Neutrophil (primary cell): Measurements from ENCODE around the gene C5orf24.

Source experiments
- H3K27ac ChIP-seq: fragments of 200-600 bp; sonication (generic); 2 replicates; pipeline ENCODE4 v1.5.1; 2016; ENCODE audit warnings: mild to moderate bottlenecking, moderate library complexity
- H3K27me3 ChIP-seq: fragments of 200-600 bp; sonication (generic); 2 replicates; pipeline ENCODE4 v1.6.0; 2016; ENCODE audit warnings: mild to moderate bottlenecking
- H3K36me3 ChIP-seq: fragments of 200-600 bp; sonication (generic); 2 replicates; pipeline ENCODE4 v1.5.1; 2017
- H3K4me1 ChIP-seq, 2 experiments: fragments of 200-600 bp in 1 of 2; sonication (generic) in 1 of 2; 1 replicate in 1 of 2; 2 replicates in 1 of 2; pipeline versions ENCODE4 v1.5.1 to v1.6.1; 2013 to 2016; ENCODE audit warnings: low read depth in 1 of 2, low read length in 1 of 2, mild to moderate bottlenecking in 1 of 2, moderate library complexity in 1 of 2; ENCODE audit not compliant: control insufficient read depth in 1 of 2, insufficient read depth in 1 of 2
- H3K4me3 ChIP-seq, 2 experiments: fragments of 200-600 bp in 1 of 2; sonication (generic) in 1 of 2; 1 replicate in 1 of 2; 2 replicates in 1 of 2; pipeline ENCODE4 v1.5.1; 2013 to 2016; ENCODE audit warnings: low read depth in 1 of 2, low read length in 1 of 2, mild to moderate bottlenecking in 1 of 2, moderate library complexity in 1 of 2
- H3K9me3 ChIP-seq: fragments of 200-600 bp; sonication (generic); 2 replicates; pipeline ENCODE4 v1.5.1; 2016
- TF ChIP-seq, protein P1 (sequence below): fragments of 200-600 bp; sonication (generic); IDR thresholded peaks from 2 replicates; pipeline ENCODE4 v1.5.1; 2016; ENCODE audit warnings: antibody characterized with exemption

Gene C5orf24

GRCh38 chr5:134845852-134846640 is at the start of gene C5orf24:
Gene C5orf24 (plus strand): TSS chr5:134845968. CDS start chr5:134854901, 8,933 bp downstream.
- peak within 1 kb of the TSS; percentile 92 for H3K27ac ChIP-seq
- TF ChIP-seq, protein P1, sequence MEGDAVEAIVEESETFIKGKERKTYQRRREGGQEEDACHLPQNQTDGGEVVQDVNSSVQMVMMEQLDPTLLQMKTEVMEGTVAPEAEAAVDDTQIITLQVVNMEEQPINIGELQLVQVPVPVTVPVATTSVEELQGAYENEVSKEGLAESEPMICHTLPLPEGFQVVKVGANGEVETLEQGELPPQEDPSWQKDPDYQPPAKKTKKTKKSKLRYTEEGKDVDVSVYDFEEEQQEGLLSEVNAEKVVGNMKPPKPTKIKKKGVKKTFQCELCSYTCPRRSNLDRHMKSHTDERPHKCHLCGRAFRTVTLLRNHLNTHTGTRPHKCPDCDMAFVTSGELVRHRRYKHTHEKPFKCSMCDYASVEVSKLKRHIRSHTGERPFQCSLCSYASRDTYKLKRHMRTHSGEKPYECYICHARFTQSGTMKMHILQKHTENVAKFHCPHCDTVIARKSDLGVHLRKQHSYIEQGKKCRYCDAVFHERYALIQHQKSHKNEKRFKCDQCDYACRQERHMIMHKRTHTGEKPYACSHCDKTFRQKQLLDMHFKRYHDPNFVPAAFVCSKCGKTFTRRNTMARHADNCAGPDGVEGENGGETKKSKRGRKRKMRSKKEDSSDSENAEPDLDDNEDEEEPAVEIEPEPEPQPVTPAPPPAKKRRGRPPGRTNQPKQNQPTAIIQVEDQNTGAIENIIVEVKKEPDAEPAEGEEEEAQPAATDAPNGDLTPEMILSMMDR, result peak; percentile 17
- no peaks in the 10 kb centered on the region for H3K9me3 ChIP-seq
- no peaks in the 10 kb centered on the region for H3K27me3 ChIP-seq
- peak within 1 kb of the TSS; percentile 76 to 87 for H3K4me3 ChIP-seq
- H3K4me1 ChIP-seq, result peaks cover 16 to 18% of the 10 kb centered on the region in 2 experiments
- H3K36me3 ChIP-seq, result no peaks in the 10 kb centered on the region

GRCh38 chr5:134798468-134798867 is 47.3 kb upstream of the C5orf24 start:
- Histone ChIP-seq H3K4me3 (no peak overlapping the region), H3K4me1 (no peaks in the 10 kb centered on the region), H3K9me3 (no peaks in the 10 kb centered on the region), H3K36me3 (peaks cover 72% of the 10 kb centered on the region), H3K27ac (no peak overlapping the region), H3K27me3 (no peaks in the 10 kb centered on the region)
- TF ChIP-seq, protein P1, result no peak

DNA sequence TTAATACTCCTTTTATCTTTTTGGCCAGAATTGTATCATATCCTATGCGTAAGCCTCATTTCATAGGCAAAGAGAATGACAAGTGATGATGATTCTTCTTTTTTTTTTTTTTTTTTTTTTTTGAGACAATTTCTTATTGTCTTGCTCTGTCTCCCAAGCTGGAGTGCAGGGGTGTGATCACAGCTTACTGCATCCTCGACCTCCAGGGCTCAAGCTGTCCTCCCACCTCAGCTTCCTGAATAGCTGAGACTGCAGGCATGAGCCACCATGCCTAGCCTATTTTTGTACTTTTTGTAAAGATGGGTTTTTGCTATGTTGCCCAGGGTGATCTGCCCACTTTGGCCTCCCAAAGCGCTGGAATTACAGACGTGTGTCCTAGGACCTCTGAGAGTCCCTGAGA is 41.9 kb upstream of the C5orf24 start:
- no peak overlapping the region for H3K4me3 ChIP-seq
- no peaks in the 10 kb centered on the region for H3K9me3 ChIP-seq
- peaks cover 42% of the 10 kb centered on the region for H3K36me3 ChIP-seq
- TF ChIP-seq, protein P1, result no peak
- H3K4me1 ChIP-seq, result no peaks in the 10 kb centered on the region
- no peak overlapping the region for H3K27ac ChIP-seq
- H3K27me3 ChIP-seq, result no peaks in the 10 kb centered on the region

- Histone ChIP-seq H3K9me3 (no peaks in the 10 kb centered on the region), H3K27ac (no peak overlapping the region), H3K27me3 (no peaks in the 10 kb centered on the region), H3K4me3 (no peak overlapping the region), H3K36me3 (peaks cover 66% of the 10 kb centered on the region), H3K4me1 (peaks cover 0 to 11% of the 10 kb centered on the region in 2 experiments)
- TF ChIP-seq, protein P1, result no peak
Measured at GRCh38 chr5:134813407-134813806, 32.4 kb upstream of the C5orf24 start.

- TF ChIP-seq, protein P1, result no peak
- peaks cover 66% of the 10 kb centered on the region for H3K36me3 ChIP-seq
- no peaks in the 10 kb centered on the region for H3K27me3 ChIP-seq
- H3K4me1 ChIP-seq, result peaks cover 0 to 11% of the 10 kb centered on the region in 2 experiments
- H3K4me3 ChIP-seq, result no peak overlapping the region
- H3K9me3 ChIP-seq, result no peaks in the 10 kb centered on the region
- H3K27ac ChIP-seq, result no peak overlapping the region
Measured at GRCh38 chr5:134813827-134814226, 31.9 kb upstream of the C5orf24 start.
